HepG2 (cell line): ENCODE measurements around the gene LAMA5. TPM values are rescaled to one million over a fixed set of nuclear protein-coding genes. Genes with fewer than 3 reads are reported as not detected.

Source experiments
- ATAC-seq: fragments of 200-7000 bp; cut with Tn5 transposase; 3 replicates; pipeline ENCODE4 v1.9.1; 2020; ENCODE audit warnings: mild to moderate bottlenecking, moderate library complexity
- BruUV-seq: library from RNA; stranded (reverse); fragments of 400-500 nt; replicated peaks from 2 replicates; lab custom pipeline; 2021; lab: Mats Ljungman, UMichigan
- CTCF ChIA-PET: fragments of 300-600 bp; formaldehyde crosslinking; extraction: SDS; loops from one replicate; lab custom pipeline; 2021; ENCODE audit warnings: low total read pairs, inconsistent platforms, low intra/inter-chr PET ratio; lab: Yijun Ruan, JAX
- POLR2A ChIA-PET: fragments of 350-600 bp; sonication (Branson Sonifier 250); formaldehyde crosslinking; loops from one replicate; lab custom pipeline; 2020; ENCODE audit warnings: antibody characterized with exemption, inconsistent platforms; lab: Yijun Ruan, JAX
- DNase-seq: peaks from one replicate; pipeline ENCODE4 v3.0.0-alpha.2; 2015; ENCODE audit warnings: low spot score
- FAIRE-seq: peaks from 3 replicates; lab custom pipeline; 2011; peaks lifted over from hg19 to GRCh38; lab: Jason Lieb, UNC
- H2AFZ ChIP-seq: one replicate; pipeline ENCODE4 v1.6.1; 2011; ENCODE audit warnings: low read length, inconsistent platforms
- H3K27ac ChIP-seq: fragments of 300-600 bp; 3 replicates; pipeline ENCODE4 v1.8.0; 2011; ENCODE audit warnings: mixed run types, mild to moderate bottlenecking, mixed read lengths, low read length, inconsistent platforms; ENCODE audit not compliant: insufficient read depth; ENCODE audit errors: extremely low read length
- H3K27me3 ChIP-seq, 2 experiments: fragments of 200-600 bp in 1 of 2; 2 replicates in 1 of 2; 3 replicates in 1 of 2; pipeline versions ENCODE4 v1.6.0 to v1.8.0; 2011; ENCODE audit warnings: low read length in 2 of 2, mild to moderate bottlenecking in 2 of 2, moderate library complexity in 2 of 2, inconsistent platforms in 1 of 2; ENCODE audit not compliant: insufficient read depth in 2 of 2, control insufficient read depth in 1 of 2
- H3K36me3 ChIP-seq, 2 experiments: fragments of 200-600 bp in 1 of 2; replicated peaks in 1 of 2; 2 replicates in 1 of 2; 3 replicates in 1 of 2; pipeline versions ENCODE4 v1.5.1 to v1.8.0; 2011; ENCODE audit warnings: low read length in 2 of 2, inconsistent platforms in 1 of 2; ENCODE audit not compliant: insufficient read depth in 2 of 2, control insufficient read depth in 1 of 2
- H3K4me1 ChIP-seq: 2 replicates; pipeline ENCODE4 v1.5.1; 2012; ENCODE audit warnings: low read length, inconsistent platforms; ENCODE audit not compliant: insufficient read depth
- H3K4me2 ChIP-seq: 2 replicates; pipeline ENCODE4 v1.6.0; 2011; ENCODE audit warnings: low read depth, low read length, inconsistent platforms
- H3K4me3 ChIP-seq, 3 experiments: fragments of 200-600 bp in 1 of 3; sonication (generic), shearing (Covaris generic) in 1 of 3; replicated peaks in 1 of 3; 2 replicates each; pipeline ENCODE4 v1.5.1; 2011 to 2016; ENCODE audit warnings: low read length in 3 of 3, inconsistent platforms in 2 of 3, low read depth in 2 of 3, mild to moderate bottlenecking in 2 of 3, control low read depth in 1 of 3, mixed read lengths in 1 of 3; ENCODE audit not compliant: insufficient read depth in 1 of 3
- H3K79me2 ChIP-seq: one replicate; pipeline ENCODE4 v1.6.1; 2011; ENCODE audit warnings: low read length, inconsistent platforms; ENCODE audit not compliant: insufficient read depth
- H3K9ac ChIP-seq: 2 replicates; pipeline ENCODE4 v1.6.0; 2011; ENCODE audit warnings: mild to moderate bottlenecking, low read depth, low read length, inconsistent platforms; ENCODE audit not compliant: insufficient read depth
- H3K9me3 ChIP-seq: 2 replicates; pipeline ENCODE4 v1.5.1; 2012; ENCODE audit warnings: mild to moderate bottlenecking, low read length
- H4K20me1 ChIP-seq: 2 replicates; pipeline ENCODE4 v1.6.0; 2011; ENCODE audit warnings: inconsistent platforms, mild to moderate bottlenecking, low read length, moderate library complexity; ENCODE audit not compliant: insufficient read depth
- AGO2 ChIP-seq: fragments of 200-400 bp; formaldehyde crosslinking; optimal IDR thresholded peaks from 2 replicates; pipeline ENCODE3; 2017; ENCODE audit warnings: mild to moderate bottlenecking, low read depth, low read length, moderate library complexity
- ARHGAP35 ChIP-seq: sonication (generic); formaldehyde crosslinking; IDR thresholded peaks from 2 replicates; pipeline ENCODE4 v1.9.0; 2022; ENCODE audit warnings: mild to moderate bottlenecking, inconsistent platforms, moderate library complexity, missing genetic modification reagents, borderline replicate concordance
- ARID3A ChIP-seq: IDR thresholded peaks from 2 replicates; pipeline ENCODE4 v1.6.1; 2012; ENCODE audit warnings: low read depth, low read length, improper control_type of control experiment
- ATF7-NPFF ChIP-seq: sonication (generic); formaldehyde crosslinking; IDR thresholded peaks from 2 replicates; pipeline ENCODE4 v1.8.1; 2023; ENCODE audit warnings: mild to moderate bottlenecking, low read depth, missing genetic modification reagents, moderate library complexity
- ATRX ChIP-seq: sonication (generic); formaldehyde crosslinking; IDR thresholded peaks from 2 replicates; pipeline ENCODE4 v1.4.0; 2020; ENCODE audit warnings: missing genetic modification reagents, borderline replicate concordance
- BORCS8-MEF2B ChIP-seq: sonication (generic); formaldehyde crosslinking; IDR thresholded peaks from 2 replicates; pipeline ENCODE4 v1.8.0; 2022; ENCODE audit warnings: mild to moderate bottlenecking, missing genetic modification reagents
- FOXA1 ChIP-seq, 2 experiments: fragments of 450-650 bp in 1 of 2; sonication (generic) in 1 of 2; formaldehyde crosslinking in 1 of 2; IDR thresholded peaks; 2 replicates each; pipeline versions ENCODE4 v1.4.0 to v1.6.1; 2016 to 2020; ENCODE audit warnings: missing genetic modification reagents in 1 of 2
- HBP1 ChIP-seq: IDR thresholded peaks from 2 replicates; pipeline ENCODE4 v1.6.1; 2016; ENCODE audit warnings: low read depth, control low read depth
- HIVEP1 ChIP-seq: sonication (generic); formaldehyde crosslinking; IDR thresholded peaks from 2 replicates; pipeline ENCODE4 v1.4.0; 2020; ENCODE audit warnings: mild to moderate bottlenecking, missing genetic modification reagents
- ISX ChIP-seq: sonication (generic); formaldehyde crosslinking; conservative IDR thresholded peaks from 2 replicates; pipeline ENCODE4 v1.5.0; 2020; ENCODE audit warnings: missing genetic modification reagents
- KLF16 ChIP-seq, 2 experiments: sonication (generic) in 1 of 2; formaldehyde crosslinking in 1 of 2; IDR thresholded peaks; 2 replicates each; pipeline versions ENCODE4 v1.6.1 to v1.8.0; 2016 to 2023; ENCODE audit warnings: missing genetic modification reagents in 2 of 2, missing compliant biosample characterization in 1 of 2
- MATR3 ChIP-seq: sonication (generic); formaldehyde crosslinking; IDR thresholded peaks from 2 replicates; pipeline ENCODE4 v1.4.0; 2020; ENCODE audit warnings: missing genetic modification reagents
- MTA3 ChIP-seq: sonication (generic); formaldehyde crosslinking; IDR thresholded peaks from 2 replicates; pipeline ENCODE4 v1.4.0; 2020; ENCODE audit warnings: missing genetic modification reagents
- NFE2 ChIP-seq: sonication (generic); formaldehyde crosslinking; IDR thresholded peaks from 2 replicates; pipeline ENCODE4 v1.4.0; 2020; ENCODE audit warnings: missing genetic modification reagents
- PRPF4 ChIP-seq: fragments of 200-400 bp; formaldehyde crosslinking; IDR thresholded peaks from 2 replicates; pipeline ENCODE4 v1.6.1; 2016; ENCODE audit warnings: low read length, low read depth; ENCODE audit not compliant: poor library complexity, severe bottlenecking
- RBFOX2 ChIP-seq: fragments of 200-400 bp; formaldehyde crosslinking; IDR thresholded peaks from 2 replicates; pipeline ENCODE4 v1.6.1; 2017; ENCODE audit warnings: low read depth, mild to moderate bottlenecking, low read length
- RBM39 ChIP-seq: fragments of 200-400 bp; formaldehyde crosslinking; IDR thresholded peaks from one replicate; pipeline ENCODE4 v1.6.1; 2018; ENCODE audit warnings: antibody characterized with exemption, mild to moderate bottlenecking, low read depth, low read length; ENCODE audit not compliant: poor library complexity, severe bottlenecking
- SPEN ChIP-seq: sonication (generic); formaldehyde crosslinking; IDR thresholded peaks from 2 replicates; pipeline ENCODE4 v1.5.1; 2020; ENCODE audit warnings: low read depth, mild to moderate bottlenecking, missing genetic modification reagents
- TBL1XR1 ChIP-seq: fragments of 150-350 bp; IDR thresholded peaks from 2 replicates; pipeline ENCODE4 v1.6.1; 2014; ENCODE audit warnings: borderline replicate concordance, low read length; ENCODE audit not compliant: partially characterized antibody
- ZNF136 ChIP-seq: sonication (generic); formaldehyde crosslinking; IDR thresholded peaks from 2 replicates; pipeline ENCODE4 v1.8.1; 2022; ENCODE audit warnings: low read depth, mild to moderate bottlenecking, moderate library complexity, missing genetic modification reagents
- ZNF253 ChIP-seq: sonication (generic); formaldehyde crosslinking; IDR thresholded peaks from 2 replicates; pipeline ENCODE4 v1.8.0; 2022; ENCODE audit warnings: mild to moderate bottlenecking, missing genetic modification reagents, borderline replicate concordance
- ZNF644 ChIP-seq: IDR thresholded peaks from 2 replicates; pipeline ENCODE4 v1.6.1; 2016; ENCODE audit warnings: low read depth
- ZNF761 ChIP-seq: sonication (generic); formaldehyde crosslinking; conservative IDR thresholded peaks from 2 replicates; pipeline ENCODE4 v1.4.0; 2020; ENCODE audit warnings: mild to moderate bottlenecking, missing genetic modification reagents
- ZNF772 ChIP-seq: sonication (generic); formaldehyde crosslinking; IDR thresholded peaks from 2 replicates; pipeline ENCODE4 v1.5.0; 2020; ENCODE audit warnings: mild to moderate bottlenecking, missing genetic modification reagents
- WGBS: methylation state at CpG from one replicate; pipeline ENCODE4 v1.1.6; 2017; ENCODE audit warnings: low lambda C conversion rate; 5-methylcytosine and 5-hydroxymethylcytosine counted together
- in situ Hi-C: cut with HindIII; loops from 2 replicates; pipeline ENCODE4 v1.10.0; 2017; ENCODE audit warnings: low pct_unique_long_range_greater_than_20kb; ENCODE audit not compliant: extremely low pct_ligation_motif_present
- intact Hi-C: fragments of 100-400 bp; cut with micrococcal nuclease; formaldehyde crosslinking; loops from one replicate; pipeline ENCODE4 v1.10.0; 2022; ENCODE audit not compliant: unreplicated experiment
- polyA plus RNA-seq, 8 experiments: library from polyadenylated mRNA; depleted of rRNA in 3 of 8; stranded (reverse) in 7 of 8; unstranded in 1 of 8; fragments of >200 nt; fragmentation: Illumina TruSeq in 4 of 8; extraction: Trizol in 4 of 8; gene quantifications; 2 replicates each; pipeline versions ENCODE4 v1.2.1 to v1.2.3, GENCODE V29; 2011 to 2016; ENCODE audit warnings: low read depth in 4 of 8, missing spikeins in 1 of 8, mixed read lengths in 1 of 8; ENCODE audit not compliant: insufficient read depth in 1 of 8
- total RNA-seq, 5 experiments: library from RNA; depleted of rRNA; stranded (reverse); fragments of >200 nt; fragmentation: Illumina TruSeq; extraction: Trizol; gene quantifications; 2 replicates each; pipeline ENCODE4 v1.2.3, GENCODE V29; 2016; ENCODE audit warnings: low read depth in 1 of 5

The LAMA5 gene
- total and polyA plus RNA-seq, 2 of the 13 experiments (the other 11 are each of a cell fraction or from before 2014, with no cell fraction given), result 21.0 to 44.7 TPM

- H3K9ac ChIP-seq, result no peak overlapping the region
- no peaks in the 10 kb centered on the region for H3K79me2 ChIP-seq
- no peaks in the 10 kb centered on the region for H3K27me3 ChIP-seq
- TF ChIP-seq HBP1 (CRISPR knock-in tag) (no peak), ZNF761 (CRISPR knock-in tag) (no peak), RBM39 (no peak), ATF7-NPFF (CRISPR knock-in tag) (no peak), ZNF136 (CRISPR knock-in tag) (no peak), KLF16 (CRISPR knock-in tag; IDR thresholded peaks at IDR 0.05) (no peak), TBL1XR1 (no peak), ATRX (CRISPR knock-in tag) (no peak), SPEN (no peak), RBFOX2 (0 out of 2 replicates have a peak, but pooled peaks have one; percentile 2), ZNF772 (CRISPR knock-in tag) (no peak), MATR3 (no peak), ZNF644 (CRISPR knock-in tag) (no peak), AGO2 (peak; percentile 3), ARHGAP35 (CRISPR knock-in tag) (no peak), FOXA1 (IDR thresholded peaks at IDR 0.05) (no peak), FOXA1 (CRISPR knock-in tag; IDR thresholded peaks at IDR 0.05) (no peak), ISX (CRISPR knock-in tag) (no peak), BORCS8-MEF2B (CRISPR knock-in tag) (no peak), ARID3A (no peak), NFE2 (CRISPR knock-in tag) (no peak), PRPF4 (no peak), HIVEP1 (0 out of 2 replicates have a peak, but pooled peaks have one; percentile 17), ZNF253 (no peak), MTA3 (CRISPR knock-in tag) (no peak)
- TF ChIP-seq, all 625 proteins: peak for 3
- Histone ChIP-seq H3K4me3 (no peak overlapping the region), H2AFZ (no peak overlapping the region), H4K20me1 (no peaks in the 10 kb centered on the region), H3K36me3 (peaks cover 74 to 94% of the 10 kb centered on the region in 2 experiments), H3K9me3 (no peaks in the 10 kb centered on the region), H3K4me2 (no peak overlapping the region), H3K27ac (no peak overlapping the region), H3K4me1 (no peaks in the 10 kb centered on the region)
- no TSS peak for BruUV-seq
- ATAC-seq (no peak), FAIRE-seq (no peak), DNase-seq (no peak)
- CTCF ChIA-PET, result no interaction called here
- intact Hi-C loops (no loop called here), in situ Hi-C loops (no loop called here)
- POLR2A ChIA-PET, result no interaction called here
- WGBS, result 97% methylated on average over 19 of the region's 26 CpGs
These were observed 38.3 kb downstream of the LAMA5 start for GRCh38 chr20:62328684-62329388.
